ENCODE measurements around the gene NCOR1. TPM values are rescaled to one million over a fixed set of nuclear protein-coding genes. Genes with fewer than 3 reads are reported as not detected.

Gene NCOR1
- total and polyA plus RNA-seq, 2 experiments from 2014 or later = 50.6 to 95.7 TPM

GRCh38 chr17:16258901-16259300 is 43.6 kb upstream of the NCOR1 start:
- Histone ChIP-seq H3K79me2 (ENCODE audit: insufficient read depth) (no peaks in the 10 kb centered on the region), H3K9me3 (ENCODE audit: low read depth) (no peaks in the 10 kb centered on the region), H3K27ac (no peak overlapping the region), H3K9ac (no peak overlapping the region), H3K4me3 (no peak overlapping the region), H3F3A (ENCODE audit: insufficient read depth) (peaks cover 9% of the 10 kb centered on the region; the same call in 1 of the 2 replicates), H3K36me3 (ENCODE audit: low read depth) (no peaks in the 10 kb centered on the region), H4K20me1 (ENCODE audit: insufficient read depth) (no peaks in the 10 kb centered on the region), H3K4me2 (ENCODE audit: unreplicated experiment) (no peak overlapping the region), H3K4me1 (ENCODE audit: insufficient read depth) (peaks cover 9% of the 10 kb centered on the region; the same call in 1 of the 2 replicates), H3K9me2 (ENCODE audit: insufficient read depth) (no peaks in the 10 kb centered on the region), H2AFZ (no peak overlapping the region), H3K27me3 (replicated peaks; ENCODE audit: insufficient read depth) (no peaks in the 10 kb centered on the region)
- in situ Hi-C loops (cut with MboI) = no loop called here
- 91 to 94% methylated on average over 1 of the region's 1 CpG for WGBS, 2 experiments (ENCODE audit: low coverage in 1 of 2, low lambda C conversion rate in 2 of 2, missing lambda C conversion rate in 2 of 2)
- DNase-seq = peak; percentile 29
- TF ChIP-seq EZH2 (IDR thresholded peaks at IDR 0.05; ENCODE audit: insufficient read depth, poor library complexity, severe bottlenecking) (no peak), EZH2phosphoT487 (IDR thresholded peaks at IDR 0.05; ENCODE audit: insufficient read depth, low read depth) (no peak)

- H3K79me2 ChIP-seq (ENCODE audit: insufficient read depth) = no peaks in the 10 kb centered on the region
- no peaks in the 10 kb centered on the region for H3K9me3 ChIP-seq (ENCODE audit: low read depth)
- peak overlapping the region; percentile 43 for H3K9ac ChIP-seq
- H3K27me3 ChIP-seq (replicated peaks; ENCODE audit: insufficient read depth) = no peaks in the 10 kb centered on the region
- H3K36me3 ChIP-seq (ENCODE audit: low read depth) = no peaks in the 10 kb centered on the region
- peak overlapping the region; percentile 36 for H2AFZ ChIP-seq
- TF ChIP-seq EZH2 (IDR thresholded peaks at IDR 0.05; ENCODE audit: insufficient read depth, poor library complexity, severe bottlenecking) (no peak), EZH2phosphoT487 (IDR thresholded peaks at IDR 0.05; ENCODE audit: insufficient read depth, low read depth) (no peak)
- WGBS, 2 experiments (ENCODE audit: low coverage in 1 of 2, low lambda C conversion rate in 2 of 2, missing lambda C conversion rate in 2 of 2) = 18 to 22% methylated on average over 4 of the region's 4 CpGs
- H3K4me1 ChIP-seq (ENCODE audit: insufficient read depth) = peaks cover 19% of the 10 kb centered on the region
- in situ Hi-C loops (cut with MboI) = no loop called here
- H3F3A ChIP-seq (ENCODE audit: insufficient read depth) = peaks cover 21% of the 10 kb centered on the region
- DNase-seq = peak; percentile 34
- H3K4me2 ChIP-seq (ENCODE audit: unreplicated experiment) = peak overlapping the region; percentile 77
- H3K27ac ChIP-seq = 0 out of 2 replicates have a peak overlapping the region, but pooled peaks have one; percentile 27
- no peaks in the 10 kb centered on the region for H3K9me2 ChIP-seq (ENCODE audit: insufficient read depth)
- H3K4me3 ChIP-seq = peak overlapping the region; percentile 46
- no peaks in the 10 kb centered on the region for H4K20me1 ChIP-seq (ENCODE audit: insufficient read depth)
Measured at GRCh38 chr17:16255481-16255921, 40.2 kb upstream of the NCOR1 start.

GRCh38 chr17:16254773-16255400 is 39.6 kb upstream of the NCOR1 start:
- peaks cover 25% of the 10 kb centered on the region for H3K4me1 ChIP-seq (ENCODE audit: insufficient read depth)
- no peaks in the 10 kb centered on the region for H3K9me3 ChIP-seq (ENCODE audit: low read depth)
- 77 to 79% methylated on average over 9 of the region's 9 CpGs for WGBS, 2 experiments (ENCODE audit: low coverage in 1 of 2, low lambda C conversion rate in 2 of 2, missing lambda C conversion rate in 2 of 2)
- peak overlapping the region; percentile 36 for H2AFZ ChIP-seq
- TF ChIP-seq EZH2phosphoT487 (IDR thresholded peaks at IDR 0.05; ENCODE audit: insufficient read depth, low read depth) = no peak
- no peak for TF ChIP-seq EZH2 (IDR thresholded peaks at IDR 0.05; ENCODE audit: insufficient read depth, poor library complexity, severe bottlenecking)
- peaks cover 26% of the 10 kb centered on the region for H3F3A ChIP-seq (ENCODE audit: insufficient read depth)
- H4K20me1 ChIP-seq (ENCODE audit: insufficient read depth) = no peaks in the 10 kb centered on the region
- H3K27me3 ChIP-seq (replicated peaks; ENCODE audit: insufficient read depth) = no peaks in the 10 kb centered on the region
- no peak for DNase-seq
- H3K9me2 ChIP-seq (ENCODE audit: insufficient read depth) = no peaks in the 10 kb centered on the region
- no peaks in the 10 kb centered on the region for H3K36me3 ChIP-seq (ENCODE audit: low read depth)
- H3K9ac ChIP-seq = peak overlapping the region; percentile 43
- H3K27ac ChIP-seq = 0 out of 2 replicates have a peak overlapping the region, but pooled peaks have one; percentile 27
- H3K4me2 ChIP-seq (ENCODE audit: unreplicated experiment) = peak overlapping the region; percentile 77
- in situ Hi-C loops (cut with MboI) = no loop called here
- no peaks in the 10 kb centered on the region for H3K79me2 ChIP-seq (ENCODE audit: insufficient read depth)
- H3K4me3 ChIP-seq = no peak overlapping the region; the same call in 1 of the 2 replicates

- 0 out of 2 replicates have a peak overlapping the region, but pooled peaks have one; percentile 71 for H3K27ac ChIP-seq
- DNase-seq = no peak
Measured at GRCh38 chr17:16251556-16251955, 36.2 kb upstream of the NCOR1 start.

More at GRCh38 chr17:16251556-16251955, 36.2 kb upstream of the NCOR1 start:
- H3K79me2 ChIP-seq (ENCODE audit: insufficient read depth) = no peaks in the 10 kb centered on the region
- no peak overlapping the region for H3K4me2 ChIP-seq (ENCODE audit: unreplicated experiment)
- in situ Hi-C loops (cut with MboI) = no loop called here
- peaks cover 30% of the 10 kb centered on the region for H3K4me1 ChIP-seq (ENCODE audit: insufficient read depth)
- no peaks in the 10 kb centered on the region for H3K27me3 ChIP-seq (replicated peaks; ENCODE audit: insufficient read depth)
- H3K36me3 ChIP-seq (ENCODE audit: low read depth) = no peaks in the 10 kb centered on the region
- H3K9me3 ChIP-seq (ENCODE audit: low read depth) = no peaks in the 10 kb centered on the region
- H3K9ac ChIP-seq = no peak overlapping the region
- H2AFZ ChIP-seq = no peak overlapping the region
- H3K4me3 ChIP-seq = no peak overlapping the region
- 95% methylated on average over 1 of the region's 1 CpG for WGBS, 2 experiments (ENCODE audit: low coverage in 1 of 2, low lambda C conversion rate in 2 of 2, missing lambda C conversion rate in 2 of 2)
- H3F3A ChIP-seq (ENCODE audit: insufficient read depth) = peaks cover 26% of the 10 kb centered on the region
- TF ChIP-seq EZH2phosphoT487 (IDR thresholded peaks at IDR 0.05; ENCODE audit: insufficient read depth, low read depth) (no peak), EZH2 (IDR thresholded peaks at IDR 0.05; ENCODE audit: insufficient read depth, poor library complexity, severe bottlenecking) (no peak)
- no peaks in the 10 kb centered on the region for H4K20me1 ChIP-seq (ENCODE audit: insufficient read depth)
- no peaks in the 10 kb centered on the region for H3K9me2 ChIP-seq (ENCODE audit: insufficient read depth)

Data from GM23248 (cell line).